Stomach (tissue), 4 donors: ENCODE measurements around the gene ZNF410.

ENCODE experiments used
- EP300 ChIP-seq: sonication (generic); formaldehyde crosslinking; IDR thresholded peaks from one replicate; pipeline ENCODE4 v1.6.1; 2017; ENCODE audit warnings: antibody characterized with exemption
- POLR2A ChIP-seq, 4 donors: fragments of 450-650 bp; IDR thresholded peaks; one replicate each; pipeline ENCODE4 v1.6.1; 2016; ENCODE audit warnings: antibody characterized with exemption in 4 of 4, control low read depth in 2 of 4, mild to moderate bottlenecking in 1 of 4, moderate library complexity in 1 of 4
- POLR2AphosphoS5 ChIP-seq, 3 donors: sonication (generic); formaldehyde crosslinking; IDR thresholded peaks; one replicate each; pipeline ENCODE4 v1.6.1; 2016; ENCODE audit warnings: antibody characterized with exemption in 3 of 3
- TF ChIP-seq, protein P1 (sequence below), 7 experiments: fragments of 450-650 bp in 4 of 7; fragments of 200-600 bp in 3 of 7; sonication (generic) in 3 of 7; IDR thresholded peaks; one replicate each; pipeline ENCODE4 v1.5.1; 2016 to 2019; ENCODE audit warnings: antibody characterized with exemption in 7 of 7, control low read depth in 2 of 7, mild to moderate bottlenecking in 1 of 7

DNA sequence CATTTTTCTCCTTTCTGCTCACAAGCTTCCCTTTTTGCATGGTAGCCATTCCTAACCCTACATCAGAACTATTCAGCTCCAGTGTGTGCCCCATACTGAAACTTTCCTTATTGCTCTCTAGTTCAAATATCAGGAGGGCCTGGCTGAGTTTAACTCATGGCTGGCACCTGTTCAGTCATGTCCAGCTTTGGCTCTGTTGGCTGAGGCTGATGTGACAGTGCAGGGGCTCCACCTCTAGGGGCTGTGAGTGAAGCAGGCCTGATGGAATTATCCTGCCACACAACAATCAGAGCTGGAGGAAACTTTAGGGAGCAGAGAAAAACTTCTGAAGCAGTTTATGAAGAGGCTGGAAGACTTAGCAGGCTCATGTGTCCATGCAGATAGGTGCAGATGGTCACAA lies 71.9 kb downstream of the ZNF410 start:
- TF ChIP-seq POLR2AphosphoS5 (IDR thresholded peaks at IDR 0.05), result no peak
- TF ChIP-seq, protein P1, sequence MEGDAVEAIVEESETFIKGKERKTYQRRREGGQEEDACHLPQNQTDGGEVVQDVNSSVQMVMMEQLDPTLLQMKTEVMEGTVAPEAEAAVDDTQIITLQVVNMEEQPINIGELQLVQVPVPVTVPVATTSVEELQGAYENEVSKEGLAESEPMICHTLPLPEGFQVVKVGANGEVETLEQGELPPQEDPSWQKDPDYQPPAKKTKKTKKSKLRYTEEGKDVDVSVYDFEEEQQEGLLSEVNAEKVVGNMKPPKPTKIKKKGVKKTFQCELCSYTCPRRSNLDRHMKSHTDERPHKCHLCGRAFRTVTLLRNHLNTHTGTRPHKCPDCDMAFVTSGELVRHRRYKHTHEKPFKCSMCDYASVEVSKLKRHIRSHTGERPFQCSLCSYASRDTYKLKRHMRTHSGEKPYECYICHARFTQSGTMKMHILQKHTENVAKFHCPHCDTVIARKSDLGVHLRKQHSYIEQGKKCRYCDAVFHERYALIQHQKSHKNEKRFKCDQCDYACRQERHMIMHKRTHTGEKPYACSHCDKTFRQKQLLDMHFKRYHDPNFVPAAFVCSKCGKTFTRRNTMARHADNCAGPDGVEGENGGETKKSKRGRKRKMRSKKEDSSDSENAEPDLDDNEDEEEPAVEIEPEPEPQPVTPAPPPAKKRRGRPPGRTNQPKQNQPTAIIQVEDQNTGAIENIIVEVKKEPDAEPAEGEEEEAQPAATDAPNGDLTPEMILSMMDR (IDR thresholded peaks at IDR 0.05), result no peak
- no peak for TF ChIP-seq POLR2A (IDR thresholded peaks at IDR 0.05)
- no peak for TF ChIP-seq EP300
